GM20431 (cell line): ENCODE measurements around the gene GPR183.

Experiments
- in situ Hi-C: fragments of 300-500 bp; cut with MseI, MboI; formaldehyde crosslinking; loops from one replicate; pipeline ENCODE4 v1.15.0; 2020; ENCODE audit warnings: low sequenced_read_pairs; ENCODE audit not compliant: unreplicated experiment

GPR183 gene

GRCh38 chr13:99298056-99298455 lies 9.1 kb downstream of the GPR183 start:
- in situ Hi-C loops: no loop called here

DNA sequence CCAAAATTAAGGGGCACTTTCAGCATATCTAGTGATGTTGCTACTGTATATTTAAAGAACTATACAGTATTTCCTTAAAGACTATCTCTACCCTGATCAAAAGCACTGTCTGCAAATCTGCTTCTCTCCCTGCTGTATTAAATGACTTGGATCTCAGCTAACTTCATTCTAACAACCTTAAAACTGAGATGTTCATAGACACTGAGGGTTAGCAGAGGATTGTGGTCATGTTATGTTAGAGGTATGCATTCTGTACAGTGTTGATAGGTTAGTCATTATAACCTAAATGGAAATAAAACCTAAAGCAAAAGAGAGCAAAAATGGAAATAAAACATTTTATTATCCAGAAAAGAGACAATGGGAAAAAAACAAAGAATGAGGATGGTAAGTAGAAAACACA lies 9.9 kb downstream of the GPR183 start:
- in situ Hi-C loops: no loop called here

DNA sequence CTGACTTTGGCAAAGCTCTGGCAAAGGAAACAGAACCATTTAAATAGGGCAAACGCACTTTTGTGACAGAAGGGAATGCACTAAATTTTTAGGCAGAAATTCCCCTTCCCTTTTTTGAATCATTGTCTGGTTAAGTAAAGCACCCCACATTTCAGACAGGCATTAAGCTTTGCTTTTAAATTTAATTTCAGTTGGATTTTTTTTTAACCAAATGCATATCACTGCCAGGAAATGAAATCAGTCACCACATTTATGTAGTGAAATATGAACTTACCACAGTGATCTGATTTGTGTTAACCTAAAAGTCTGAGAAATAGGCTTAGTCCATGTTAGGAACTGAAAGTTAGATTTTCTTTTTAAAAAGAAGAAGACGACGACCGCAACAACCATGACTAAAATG lies 10.8 kb downstream of the GPR183 start:
- in situ Hi-C loops: no loop called here

DNA sequence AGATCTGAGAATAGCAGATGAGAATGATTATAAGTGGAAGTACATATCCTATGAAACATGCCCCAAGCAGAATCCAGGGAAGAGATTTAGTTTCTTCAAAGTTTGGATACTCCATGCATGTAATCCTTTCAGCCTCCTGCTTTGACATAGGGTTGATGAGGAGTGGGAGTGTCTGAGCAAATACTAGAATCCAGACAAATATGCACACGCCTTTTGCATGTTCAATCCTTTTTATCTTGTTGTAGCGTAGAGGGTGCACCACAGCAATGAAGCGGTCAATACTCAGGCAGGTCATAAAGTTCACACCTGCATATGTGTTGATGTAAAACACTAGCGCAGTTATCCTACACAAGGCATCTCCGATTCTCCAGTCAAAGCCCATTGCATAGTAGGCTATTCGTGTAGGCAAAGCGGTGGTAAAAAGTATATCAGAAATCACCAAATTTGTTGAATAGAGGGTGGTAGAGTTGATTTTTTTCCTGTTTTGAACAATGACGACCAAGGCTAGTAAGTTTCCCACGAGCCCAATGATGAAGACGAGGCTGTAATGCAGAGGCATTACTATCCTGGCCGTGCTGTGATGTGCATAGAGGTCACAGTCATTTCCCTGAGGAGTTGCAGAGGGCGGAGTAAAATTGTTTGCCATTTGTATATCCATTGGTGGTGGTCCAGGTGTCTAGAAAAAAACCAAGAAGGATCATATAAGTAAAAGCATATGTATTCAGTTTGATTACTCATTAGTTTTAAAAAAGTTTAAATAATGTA lies 11.5 kb downstream of the GPR183 start:
- in situ Hi-C loops: no loop called here

DNA sequence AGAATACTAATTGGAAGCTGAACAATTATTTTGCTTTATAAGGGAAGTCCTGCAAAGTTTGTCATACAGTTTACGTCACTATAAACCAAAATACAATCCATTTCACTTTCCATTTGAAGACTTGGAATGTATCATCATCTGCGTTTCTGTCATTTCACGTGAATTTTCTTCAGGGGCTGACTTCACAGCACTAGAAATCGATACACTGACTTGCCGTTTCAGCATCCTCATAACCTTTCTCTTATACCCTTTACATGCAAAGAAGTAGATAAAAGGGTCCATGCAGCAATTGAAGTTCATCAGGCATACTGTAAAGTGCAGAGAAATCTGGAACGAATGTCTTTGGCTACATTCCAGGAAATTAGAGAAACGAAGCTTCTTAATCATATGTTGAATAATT lies 12.2 kb downstream of the GPR183 start:
- in situ Hi-C loops: no loop called here

GRCh38 chr13:99294198-99294597 lies 13.0 kb downstream of the GPR183 start:
- in situ Hi-C loops: no loop called here

GRCh38 chr13:99293178-99293577 lies 14.0 kb downstream of the GPR183 start:
- in situ Hi-C loops: no loop called here

DNA sequence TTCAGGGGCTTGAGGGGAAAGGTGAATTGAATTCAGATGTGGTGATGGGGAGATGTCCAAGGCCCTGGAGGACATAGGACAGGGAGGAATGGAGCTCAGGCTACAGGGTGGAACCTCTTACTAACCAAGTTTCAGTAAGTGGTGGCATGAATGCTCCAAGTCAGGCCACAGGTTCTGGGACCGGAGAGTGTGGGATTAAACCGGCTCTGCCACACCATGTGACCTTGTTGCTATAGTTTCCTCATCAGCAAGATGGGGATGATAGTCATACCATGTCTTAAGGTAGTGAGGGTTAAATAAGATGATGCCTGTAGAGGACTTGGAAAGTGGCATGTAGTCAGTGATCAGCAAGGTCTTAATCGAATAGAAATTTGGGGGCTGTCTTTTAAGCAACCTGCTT lies 16.3 kb downstream of the GPR183 start:
- in situ Hi-C loops: no loop called here

GRCh38 chr13:99289674-99290337 lies 17.4 kb downstream of the GPR183 start:
- in situ Hi-C loops: no loop called here

DNA sequence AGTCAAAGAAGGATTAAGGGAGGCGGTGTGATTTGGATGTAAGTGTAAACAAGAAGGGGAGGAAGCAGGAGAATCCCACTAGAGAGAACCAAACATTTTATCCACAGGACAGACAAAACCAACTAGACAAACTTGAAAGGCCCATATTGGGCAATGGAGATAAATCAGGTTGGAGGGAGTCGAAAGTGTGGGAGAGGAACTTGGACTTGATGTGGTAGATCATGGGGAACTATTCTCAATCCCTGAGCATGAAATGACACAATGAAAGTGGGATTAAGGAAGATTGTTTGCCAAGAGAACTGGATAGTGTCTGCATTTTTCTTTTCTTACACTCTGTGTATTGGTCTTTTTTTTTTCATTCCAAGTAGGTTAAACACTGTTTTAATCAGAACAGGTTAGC lies 17.9 kb downstream of the GPR183 start:
- in situ Hi-C loops: no loop called here

- in situ Hi-C loops: no loop called here
These were observed 19.1 kb downstream of the GPR183 start for GRCh38 chr13:99288089-99288488.

GRCh38 chr13:99287551-99287950 lies 19.6 kb downstream of the GPR183 start:
- in situ Hi-C loops: no loop called here

- in situ Hi-C loops: no loop called here
These were observed 21.6 kb downstream of the GPR183 start for GRCh38 chr13:99285432-99286182.

DNA sequence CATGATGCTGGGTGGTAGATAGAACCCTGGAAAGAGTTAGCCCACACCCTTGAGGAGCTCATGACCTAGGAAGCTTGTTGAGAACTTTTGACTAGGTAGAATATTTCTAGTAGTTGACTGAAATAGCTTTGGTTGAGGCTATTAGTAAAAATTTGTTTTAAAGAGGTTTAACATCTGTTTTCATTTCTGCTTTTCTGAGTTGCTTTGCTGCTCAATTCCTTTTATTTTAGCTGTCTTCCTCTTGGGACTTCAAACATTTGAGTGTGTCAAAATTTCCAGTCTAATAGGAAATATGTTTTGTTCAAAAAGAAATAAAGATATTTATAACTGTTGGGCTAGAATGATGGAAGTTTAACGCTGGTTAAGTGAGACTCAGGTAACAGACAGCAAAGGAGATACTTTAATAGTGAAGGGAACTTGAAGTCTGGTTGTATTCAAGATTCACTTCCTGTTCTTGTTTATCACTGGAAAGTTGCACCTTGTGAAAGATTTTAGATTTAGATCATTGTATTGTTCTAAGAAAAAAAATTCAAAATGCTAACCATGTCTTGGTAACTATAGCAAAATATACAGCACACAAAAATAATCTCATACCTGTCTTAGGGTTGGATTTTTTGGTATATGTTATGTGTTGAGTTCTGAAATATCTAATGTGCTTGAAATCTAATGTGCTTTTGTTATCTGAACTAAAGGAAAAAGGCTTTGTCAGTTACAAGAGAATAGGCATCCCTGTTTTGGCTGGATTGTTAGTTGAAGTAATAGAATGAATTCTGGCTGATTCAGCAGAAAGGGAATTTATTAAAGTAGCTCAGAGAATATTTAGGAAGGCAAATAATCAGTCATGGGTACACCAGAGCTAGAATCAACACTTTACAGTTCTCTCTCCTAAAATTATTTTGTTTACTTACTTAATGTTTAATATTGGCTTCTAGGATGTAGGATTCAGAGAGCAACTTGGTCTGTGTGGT lies 24.7 kb downstream of the GPR183 start:
- in situ Hi-C loops: no loop called here

- in situ Hi-C loops: no loop called here
These were observed 25.4 kb downstream of the GPR183 start for GRCh38 chr13:99281811-99282263.

GRCh38 chr13:99280166-99280565 lies 27.0 kb downstream of the GPR183 start:
- in situ Hi-C loops: no loop called here

- in situ Hi-C loops: no loop called here
These were observed 27.6 kb downstream of the GPR183 start for GRCh38 chr13:99279637-99280036.

- in situ Hi-C loops: no loop called here
These were observed 28.4 kb downstream of the GPR183 start for GRCh38 chr13:99278843-99279242.

GRCh38 chr13:99278200-99278599 lies 29.0 kb downstream of the GPR183 start:
- in situ Hi-C loops: no loop called here

- in situ Hi-C loops: no loop called here
These were observed 29.6 kb downstream of the GPR183 start for GRCh38 chr13:99277629-99278028.
